Endodermal cell (in vitro differentiated cells): Measurements from ENCODE around the gene DVL3. TPM values are rescaled to one million over a fixed set of nuclear protein-coding genes. Genes with fewer than 3 reads are reported as not detected.

Experiments
- DNase-seq: peaks from one replicate; pipeline ENCODE4 v3.0.0-alpha.2; 2017
- H3K27ac ChIP-seq: 2 replicates; pipeline ENCODE4 v1.5.1; 2013; ENCODE audit warnings: mild to moderate bottlenecking, low read depth, low read length, moderate library complexity
- H3K27me3 ChIP-seq: 2 replicates; pipeline ENCODE4 v1.6.1; 2013; ENCODE audit warnings: mild to moderate bottlenecking, low read length, moderate library complexity; ENCODE audit not compliant: insufficient read depth, control insufficient read depth, poor library complexity, severe bottlenecking
- H3K36me3 ChIP-seq: 2 replicates; pipeline ENCODE4 v1.7.0; 2013; ENCODE audit warnings: mild to moderate bottlenecking, low read length, moderate library complexity; ENCODE audit not compliant: control insufficient read depth, insufficient read depth
- H3K4me1 ChIP-seq: one replicate; pipeline ENCODE4 v1.7.0; 2013; ENCODE audit warnings: low read length; ENCODE audit not compliant: control insufficient read depth, insufficient read depth
- H3K4me3 ChIP-seq: 2 replicates; pipeline ENCODE4 v1.5.1; 2013; ENCODE audit warnings: mild to moderate bottlenecking, low read length, moderate library complexity
- H3K9ac ChIP-seq: 2 replicates; pipeline ENCODE4 v1.6.1; 2013; ENCODE audit warnings: mild to moderate bottlenecking, low read length, moderate library complexity; ENCODE audit not compliant: poor library complexity, severe bottlenecking; ENCODE audit errors: extremely low read depth
- H3K9me3 ChIP-seq: 2 replicates; pipeline ENCODE4 v1.6.1; 2013; ENCODE audit warnings: mild to moderate bottlenecking, low read length, moderate library complexity; ENCODE audit not compliant: control insufficient read depth
- H3K27ac Mint-ChIP-seq: 2 replicates; pipeline ENCODE4 v1.8.0; 2020; ENCODE audit warnings: mixed read lengths
- H3K27me3 Mint-ChIP-seq: 2 replicates; pipeline ENCODE4 v1.8.0; 2021; ENCODE audit warnings: mild to moderate bottlenecking, mixed read lengths; ENCODE audit not compliant: insufficient read depth
- H3K36me3 Mint-ChIP-seq: 2 replicates; pipeline ENCODE4 v1.8.0; 2020; ENCODE audit warnings: low read depth, mixed read lengths
- H3K4me1 Mint-ChIP-seq: 2 replicates; pipeline ENCODE4 v1.8.0; 2020; ENCODE audit warnings: mixed read lengths
- H3K4me3 Mint-ChIP-seq: 2 replicates; pipeline ENCODE4 v1.8.0; 2020; ENCODE audit warnings: mild to moderate bottlenecking, moderate library complexity, mixed read lengths
- H3K9me3 Mint-ChIP-seq: 2 replicates; pipeline ENCODE4 v1.8.0; 2020; ENCODE audit warnings: mild to moderate bottlenecking, mixed read lengths
- WGBS, 2 experiments: methylation state at CpG; one replicate each; pipeline versions ENCODE4 v1.1.5 to v1.1.7; 2013; ENCODE audit warnings: missing lambda C conversion rate in 2 of 2, mixed read lengths in 1 of 2; ENCODE audit not compliant: insufficient coverage in 1 of 2, insufficient read length in 1 of 2; 5-methylcytosine and 5-hydroxymethylcytosine counted together
- long read RNA-seq, 4 experiments: library from polyadenylated mRNA in 2 of 4; library from RNA in 1 of 4; library from capped mRNA in 1 of 4; stranded (forward) in 3 of 4; unstranded in 1 of 4; transcript quantifications; one replicate each; pipeline ENCODE4 v2.0.0, GENCODE V29; 2020 to 2021; ENCODE audit warnings: inconsistent platforms in 1 of 4
- polyA plus RNA-seq, 2 experiments: library from polyadenylated mRNA; stranded (reverse); fragments of 50-300 nt; gene quantifications; one replicate each; pipeline ENCODE4 v1.2.3, GENCODE V29; 2013
- total RNA-seq, 2 donors: library from RNA; stranded (reverse); fragmentation: NEBNext Ultra II Directional in 1 of 2; extraction: Animal tissue kit (Norgen Biotek cat#: 25700) in 1 of 2; gene quantifications; 2 replicates in 1 of 2; 3 replicates in 1 of 2; pipeline ENCODE4 v1.2.1, GENCODE V29; 2021
- TF ChIP-seq, protein P1 (sequence below): fragments of 200-600 bp; sonication (generic); conservative IDR thresholded peaks from 2 replicates; pipeline ENCODE4 v1.5.0; 2021; ENCODE audit warnings: antibody characterized with exemption, mild to moderate bottlenecking

The DVL3 gene
- total RNA-seq, result 10 to 100 TPM; 90.5 to 95.1 TPM
- 84.3 TPM for polyA plus RNA-seq (2013, experiment 1 of 2)
- 76.5 TPM for polyA plus RNA-seq (2013, experiment 2 of 2)
- long read RNA-seq, experiment 1, full-length matches to known transcripts, result 5 of 20 reads
- long read RNA-seq, experiment 1, partial matches to known transcripts, result 5 of 20 reads
- long read RNA-seq, experiment 1, other reads (novel, unspliced or antisense), result 10 of 20 reads
- long read RNA-seq, experiment 2, full-length matches to known transcripts, result 139 of 244 reads
- long read RNA-seq, experiment 2, partial matches to known transcripts, result 26 of 244 reads
- long read RNA-seq, experiment 2, other reads (novel, unspliced or antisense), result 79 of 244 reads
- long read RNA-seq, experiment 3, full-length matches to known transcripts, result 5 of 17 reads
- long read RNA-seq, experiment 3, partial matches to known transcripts, result 2 of 17 reads
- long read RNA-seq, experiment 3, other reads (novel, unspliced or antisense), result 10 of 17 reads
- long read RNA-seq, experiment 4, result 0 reads

DNA sequence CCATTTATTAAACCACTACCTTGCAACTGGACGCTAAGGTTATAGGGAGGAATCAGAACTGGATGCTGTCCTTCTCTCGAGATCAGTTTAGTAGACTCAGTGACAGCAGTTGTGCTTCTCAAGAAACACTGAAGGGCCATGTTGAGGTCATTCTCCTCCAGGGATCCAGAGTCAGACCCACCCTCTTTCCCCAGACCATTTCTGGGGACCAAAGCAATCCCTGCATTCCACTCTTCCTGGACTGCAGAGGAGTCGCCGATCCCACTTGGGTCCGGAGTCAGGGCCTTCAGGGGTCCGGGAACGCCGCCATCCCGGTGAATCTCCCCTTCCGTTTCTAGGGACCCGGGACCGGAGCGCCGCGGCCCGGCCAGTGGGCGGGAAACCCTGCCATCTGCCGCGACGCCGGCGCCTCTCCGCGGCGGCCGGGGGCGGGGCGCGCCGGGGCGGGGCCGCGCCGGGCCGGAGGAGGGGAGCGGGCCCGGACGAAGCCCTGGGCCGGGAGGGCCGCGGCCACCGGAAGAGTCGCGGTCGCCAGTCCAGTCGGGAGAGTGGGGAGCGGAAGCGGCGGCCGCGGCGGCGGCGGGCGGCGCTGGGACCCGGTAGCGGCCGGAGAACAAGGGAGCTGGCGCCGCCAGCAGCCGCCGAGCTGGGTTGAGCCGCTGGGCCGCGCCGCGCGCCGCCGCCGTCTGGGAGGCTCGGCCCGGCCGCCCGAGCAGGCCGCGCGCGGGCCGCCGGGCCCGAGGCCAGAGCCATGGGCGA, at the start of gene DVL3:
Gene DVL3 (plus strand): TSS at position 493 of the 759 bp plus-strand sequence. CDS start 259 bp downstream, at position 752.
- H3K9me3 Mint-ChIP-seq, result no peaks in the 10 kb centered on the region
- TF ChIP-seq, protein P1, sequence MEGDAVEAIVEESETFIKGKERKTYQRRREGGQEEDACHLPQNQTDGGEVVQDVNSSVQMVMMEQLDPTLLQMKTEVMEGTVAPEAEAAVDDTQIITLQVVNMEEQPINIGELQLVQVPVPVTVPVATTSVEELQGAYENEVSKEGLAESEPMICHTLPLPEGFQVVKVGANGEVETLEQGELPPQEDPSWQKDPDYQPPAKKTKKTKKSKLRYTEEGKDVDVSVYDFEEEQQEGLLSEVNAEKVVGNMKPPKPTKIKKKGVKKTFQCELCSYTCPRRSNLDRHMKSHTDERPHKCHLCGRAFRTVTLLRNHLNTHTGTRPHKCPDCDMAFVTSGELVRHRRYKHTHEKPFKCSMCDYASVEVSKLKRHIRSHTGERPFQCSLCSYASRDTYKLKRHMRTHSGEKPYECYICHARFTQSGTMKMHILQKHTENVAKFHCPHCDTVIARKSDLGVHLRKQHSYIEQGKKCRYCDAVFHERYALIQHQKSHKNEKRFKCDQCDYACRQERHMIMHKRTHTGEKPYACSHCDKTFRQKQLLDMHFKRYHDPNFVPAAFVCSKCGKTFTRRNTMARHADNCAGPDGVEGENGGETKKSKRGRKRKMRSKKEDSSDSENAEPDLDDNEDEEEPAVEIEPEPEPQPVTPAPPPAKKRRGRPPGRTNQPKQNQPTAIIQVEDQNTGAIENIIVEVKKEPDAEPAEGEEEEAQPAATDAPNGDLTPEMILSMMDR, result no peak
- H3K27me3 Mint-ChIP-seq, result no peaks in the 10 kb centered on the region
- Histone ChIP-seq H3K27me3 (no peaks in the 10 kb centered on the region), H3K4me1 (no peaks in the 10 kb centered on the region), H3K27ac (peak within 1 kb of the TSS; percentile 87), H3K36me3 (peaks cover 3% of the 10 kb centered on the region), H3K4me3 (peak within 1 kb of the TSS; percentile 91), H3K9me3 (no peaks in the 10 kb centered on the region), H3K9ac (peak within 1 kb of the TSS; percentile 75)
- peaks cover 11% of the 10 kb centered on the region for H3K4me1 Mint-ChIP-seq
- peak within 1 kb of the TSS; percentile 97 for H3K4me3 Mint-ChIP-seq
- peak within 1 kb of the TSS; percentile 95 for H3K27ac Mint-ChIP-seq
- H3K36me3 Mint-ChIP-seq, result peaks cover 2% of the 10 kb centered on the region
- DNase-seq, result peak; percentile 84
- 0 to 1% methylated on average over 9 to 84 of the region's 84 CpGs for WGBS, 2 experiments

DNA sequence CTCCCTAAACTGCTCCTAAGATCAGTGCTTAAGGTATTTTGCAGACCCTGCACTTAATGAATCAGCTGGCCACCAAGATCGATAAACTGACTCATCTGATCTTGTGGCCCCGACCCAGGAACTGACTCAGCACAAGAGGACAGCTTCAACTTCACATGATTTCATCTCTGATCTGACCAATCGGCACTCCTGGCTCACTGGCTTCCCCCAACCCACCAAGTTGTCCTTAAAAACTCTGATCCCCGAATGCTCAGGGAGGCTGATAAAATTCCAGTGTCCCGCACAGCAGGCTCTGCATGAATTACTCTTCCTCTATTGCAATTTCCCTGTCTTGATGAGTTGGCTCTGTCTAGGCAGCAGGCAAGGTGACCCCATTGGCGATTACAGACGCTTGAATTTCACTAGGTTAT, 44.9 kb upstream of the DVL3 start:
- no peaks in the 10 kb centered on the region for H3K36me3 Mint-ChIP-seq
- 68 to 74% methylated on average over 5 to 7 of the region's 7 CpGs for WGBS, 2 experiments
- peak; percentile 57 for DNase-seq
- H3K4me3 Mint-ChIP-seq, result no peak overlapping the region
- Histone ChIP-seq H3K4me1 (no peaks in the 10 kb centered on the region), H3K36me3 (no peaks in the 10 kb centered on the region), H3K27me3 (no peaks in the 10 kb centered on the region), H3K9me3 (no peaks in the 10 kb centered on the region), H3K9ac (no peak overlapping the region), H3K4me3 (no peak overlapping the region), H3K27ac (no peak overlapping the region)
- no peaks in the 10 kb centered on the region for H3K27me3 Mint-ChIP-seq
- H3K9me3 Mint-ChIP-seq, result no peaks in the 10 kb centered on the region
- TF ChIP-seq, protein P1, result no peak
- H3K4me1 Mint-ChIP-seq, result no peaks in the 10 kb centered on the region
- no peak overlapping the region for H3K27ac Mint-ChIP-seq

DNA sequence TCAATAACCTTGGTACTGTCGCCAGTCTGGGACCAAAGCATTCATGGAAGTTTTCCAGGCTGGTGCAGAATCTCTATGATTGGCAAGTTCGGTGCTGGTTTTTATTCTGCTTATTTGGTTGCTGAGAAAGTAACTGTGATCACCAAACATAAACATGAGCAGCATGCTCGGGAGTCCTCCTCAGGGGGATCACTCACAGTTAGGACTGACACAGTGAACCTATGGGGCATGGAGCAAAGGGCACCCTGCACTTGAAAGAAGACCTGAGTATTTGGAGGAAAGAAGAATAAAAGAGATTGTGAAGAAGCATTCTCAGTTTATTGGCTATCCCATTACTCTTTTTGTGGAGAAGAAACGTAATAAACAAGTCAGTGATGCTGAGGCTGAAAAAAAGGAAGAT, 39.2 kb upstream of the DVL3 start:
- H3K36me3 Mint-ChIP-seq, result no peaks in the 10 kb centered on the region
- no peak overlapping the region for H3K27ac ChIP-seq
- no peaks in the 10 kb centered on the region for H3K9me3 Mint-ChIP-seq
- H3K4me3 ChIP-seq, result no peak overlapping the region
- DNase-seq, result no peak
- H3K27me3 Mint-ChIP-seq, result peaks cover 7% of the 10 kb centered on the region
- H3K27me3 ChIP-seq, result peaks cover 13% of the 10 kb centered on the region
- H3K9ac ChIP-seq, result no peak overlapping the region
- H3K27ac Mint-ChIP-seq, result no peak overlapping the region
- no peaks in the 10 kb centered on the region for H3K9me3 ChIP-seq
- no peaks in the 10 kb centered on the region for H3K4me1 Mint-ChIP-seq
- no peaks in the 10 kb centered on the region for H3K4me1 ChIP-seq
- WGBS, 2 experiments, result 90% methylated on average over 4 of the region's 4 CpGs
- TF ChIP-seq, protein P1, result no peak
- no peak overlapping the region for H3K4me3 Mint-ChIP-seq
- no peaks in the 10 kb centered on the region for H3K36me3 ChIP-seq
